K562 (cell line): ENCODE results near the gene ECI1. TPM values are rescaled to one million over a fixed set of nuclear protein-coding genes. Genes with fewer than 3 reads are reported as not detected.

ENCODE experiments used
- E2F8 ChIP-seq: fragments of 450-650 bp; IDR thresholded peaks from 2 replicates; pipeline ENCODE4 v1.7.1; 2018; ENCODE audit warnings: mild to moderate bottlenecking, low read depth; ENCODE audit not compliant: partially characterized antibody
- GTF2F1 ChIP-seq: IDR thresholded peaks from 2 replicates; pipeline ENCODE4 v1.6.1; 2011; ENCODE audit warnings: low read depth, low read length, improper control_type of control experiment
- HNRNPH1 ChIP-seq: fragments of 200-400 bp; formaldehyde crosslinking; optimal IDR thresholded peaks from 2 replicates; pipeline ENCODE3; 2017; ENCODE audit warnings: low read depth, mild to moderate bottlenecking, low read length, moderate library complexity
- KLF1 ChIP-seq: fragments of 450-650 bp; IDR thresholded peaks from 2 replicates; pipeline ENCODE4 v1.6.1; 2016; ENCODE audit warnings: missing genetic modification characterization, missing compliant biosample characterization
- MLLT1 ChIP-seq, 2 experiments: fragments of 450-650 bp; IDR thresholded peaks; 2 replicates each; pipeline ENCODE4 v1.6.1; 2016
- MTF1 ChIP-seq: fragments of 250-450 bp; sonication (Bioruptor Pico); IDR thresholded peaks from 2 replicates; pipeline ENCODE4 v1.9.0; 2021; ENCODE audit warnings: moderate library complexity, mild to moderate bottlenecking, inconsistent platforms, borderline replicate concordance
- PYGO2 ChIP-seq: fragments of 450-650 bp; IDR thresholded peaks from 2 replicates; pipeline ENCODE4 v1.6.1; 2016; ENCODE audit warnings: mild to moderate bottlenecking, missing genetic modification characterization, moderate library complexity, missing compliant biosample characterization
- SAFB2 ChIP-seq: fragments of 200-400 bp; formaldehyde crosslinking; IDR thresholded peaks from 2 replicates; pipeline ENCODE4 v1.6.1; 2018; ENCODE audit warnings: borderline replicate concordance, low read length, low read depth, moderate library complexity; ENCODE audit not compliant: severe bottlenecking
- SIX5 ChIP-seq, 2 experiments: IDR thresholded peaks; 2 replicates each; pipeline ENCODE4 v1.6.1; 2011; ENCODE audit warnings: low read length in 2 of 2, borderline replicate concordance in 1 of 2, low read depth in 1 of 2, mild to moderate bottlenecking in 1 of 2, moderate library complexity in 1 of 2; ENCODE audit not compliant: insufficient read depth in 1 of 2
- SMAD1 ChIP-seq: fragments of 150-350 bp; IDR thresholded peaks from 2 replicates; pipeline ENCODE4 v1.6.1; 2014; ENCODE audit warnings: low read length, low read depth; ENCODE audit not compliant: partially characterized antibody
- ZNF232 ChIP-seq: sonication (generic); formaldehyde crosslinking; IDR thresholded peaks from 2 replicates; pipeline ENCODE4 v1.8.0; 2022; ENCODE audit warnings: mild to moderate bottlenecking, missing genetic modification reagents
- ZNF3 ChIP-seq: fragments of 250-450 bp; sonication (Bioruptor Pico); IDR thresholded peaks from 2 replicates; pipeline ENCODE4 v1.5.0; 2021; ENCODE audit warnings: mild to moderate bottlenecking, moderate library complexity
- ZNF311 ChIP-seq: fragments of 250-450 bp; sonication (Bioruptor Pico); IDR thresholded peaks from 2 replicates; pipeline ENCODE4 v1.4.0; 2020; ENCODE audit warnings: mild to moderate bottlenecking, moderate library complexity
- ZNF407 ChIP-seq: fragments of 450-650 bp; IDR thresholded peaks from 2 replicates; pipeline ENCODE4 v1.6.1; 2016; ENCODE audit warnings: low read depth
- ZNF785 ChIP-seq: fragments of 250-450 bp; sonication (Bioruptor Pico); IDR thresholded peaks from 2 replicates; pipeline ENCODE4 v1.4.0; 2020; ENCODE audit warnings: mild to moderate bottlenecking
- ZNF830 ChIP-seq: fragments of 250-450 bp; sonication (Bioruptor Pico); IDR thresholded peaks from 2 replicates; pipeline ENCODE4 v1.5.0; 2021; ENCODE audit warnings: mild to moderate bottlenecking
- polyA plus RNA-seq, 8 experiments: library from polyadenylated mRNA; depleted of rRNA in 4 of 8; stranded (reverse) in 5 of 8; unstranded in 3 of 8; fragments of >200 nt; fragmentation: Nextera tagmentation in 2 of 8; fragmentation: Illumina TruSeq in 1 of 8; extraction: Ambion mirVana in 2 of 8; extraction: Trizol in 1 of 8; gene quantifications; 2 replicates each; pipeline versions ENCODE4 v1.2.1 to v1.2.3, GENCODE V29; 2011 to 2014; ENCODE audit warnings: inconsistent platforms in 1 of 8, missing spikeins in 1 of 8
- total RNA-seq, 7 experiments: library from RNA; depleted of rRNA in 6 of 7; stranded (reverse); fragments of >200 nt in 6 of 7; fragmentation: Illumina TruSeq in 2 of 7; extraction: Trizol in 2 of 7; gene quantifications; 2 replicates each; pipeline versions ENCODE4 v1.2.1 to v1.2.3, GENCODE V29; 2011 to 2021; ENCODE audit warnings: low replicate concordance in 1 of 7

Gene ECI1
- total and polyA plus RNA-seq, 9 of the 15 experiments (the other 6 are each of a cell fraction or from before 2014, with no cell fraction given) = 4.7 to 189 (median 54.0) TPM

GRCh38 chr16:2250652-2251295 is 613 bp downstream of the ECI1 start (continued):
- TF ChIP-seq MLLT1 (IDR thresholded peaks at IDR 0.05) (peak in 1 of 2 experiments; percentile 57; a peak in 1 of 4 replicates), PYGO2 (tag) (no peak), MTF1 (CRISPR knock-in tag) (no peak), HNRNPH1 (no peak), ZNF785 (no peak), KLF1 (tag) (no peak), ZNF407 (no peak; the same call in 1 of the 2 replicates), SIX5 (IDR thresholded peaks at IDR 0.05; ENCODE audit: borderline replicate concordance in 1 of 2, insufficient read depth in 1 of 2, low read depth in 1 of 2, low read length in 2 of 2) (no peak), GTF2F1 (no peak), ZNF3 (CRISPR knock-in tag) (no peak), ZNF232 (CRISPR knock-in tag) (no peak), ZNF311 (no peak), E2F8 (peak; percentile 16), ZNF830 (CRISPR knock-in tag) (no peak), SAFB2 (no peak), SMAD1 (no peak)
